Uterus (tissue), 4 donors: Measurements from ENCODE around the gene CACNB4. TPM values are rescaled to one million over a fixed set of nuclear protein-coding genes. Genes with fewer than 3 reads are reported as not detected.

ENCODE experiments used
- DNase-seq, 2 donors: peaks; one replicate each; pipeline ENCODE4 v3.0.0-alpha.2; 2019 to 2020
- H3K27ac ChIP-seq, 2 donors: fragments of 200-600 bp; sonication (generic); 1 replicate in 1 of 2; 2 replicates in 1 of 2; pipeline ENCODE4 v1.5.1; 2016 to 2018
- H3K27me3 ChIP-seq, 2 donors: fragments of 200-600 bp; sonication (generic); one replicate each; pipeline ENCODE4 v1.5.1; 2018 to 2019; ENCODE audit warnings: control low read depth in 1 of 2
- H3K36me3 ChIP-seq, 2 donors: fragments of 200-600 bp; sonication (generic); one replicate each; pipeline ENCODE4 v1.5.1; 2019; ENCODE audit warnings: control low read depth in 1 of 2
- H3K4me1 ChIP-seq, 2 donors: fragments of 200-600 bp; sonication (generic); one replicate each; pipeline ENCODE4 v1.5.1; 2018 to 2019; ENCODE audit warnings: control low read depth in 1 of 2
- H3K4me3 ChIP-seq, 2 donors: fragments of 200-600 bp; sonication (generic); 1 replicate in 1 of 2; 2 replicates in 1 of 2; pipeline ENCODE4 v1.5.1; 2018 to 2019; ENCODE audit warnings: mild to moderate bottlenecking in 1 of 2
- H3K9me3 ChIP-seq, 2 donors: fragments of 200-600 bp; sonication (generic); one replicate each; pipeline ENCODE4 v1.5.1; 2019; ENCODE audit warnings: control low read depth in 1 of 2
- POLR2A ChIP-seq, 2 donors: fragments of 450-650 bp; IDR thresholded peaks; one replicate each; pipeline ENCODE4 v1.6.1; 2016; ENCODE audit warnings: antibody characterized with exemption in 2 of 2, mild to moderate bottlenecking in 1 of 2, moderate library complexity in 1 of 2
- intact Hi-C: fragments of 100-400 bp; cut with DNase I; formaldehyde crosslinking; loops from one replicate; pipeline ENCODE4 v1.15.1; 2023; ENCODE audit warnings: low total_unique reads
- total RNA-seq, 4 donors: library from RNA; depleted of rRNA in 3 of 4; stranded (reverse); fragments of >200 nt in 3 of 4; gene quantifications; one replicate each; pipeline versions ENCODE4 v1.1.0 to v1.2.4, GENCODE V29; 2014 to 2023
- TF ChIP-seq, protein P1 (sequence below), 4 experiments: fragments of 200-600 bp in 2 of 4; fragments of 450-650 bp in 2 of 4; sonication (generic) in 2 of 4; IDR thresholded peaks; one replicate each; pipeline ENCODE4 v1.5.1; 2016 to 2019; ENCODE audit warnings: antibody characterized with exemption in 4 of 4, mild to moderate bottlenecking in 2 of 4, moderate library complexity in 1 of 4
- donor health status: DM: yes; HTN: yes; CAD: no.

The CACNB4 gene
- total RNA-seq, 4 donors from 2014 or later: 0.26 to 14.0 (median 1.6) TPM

DNA sequence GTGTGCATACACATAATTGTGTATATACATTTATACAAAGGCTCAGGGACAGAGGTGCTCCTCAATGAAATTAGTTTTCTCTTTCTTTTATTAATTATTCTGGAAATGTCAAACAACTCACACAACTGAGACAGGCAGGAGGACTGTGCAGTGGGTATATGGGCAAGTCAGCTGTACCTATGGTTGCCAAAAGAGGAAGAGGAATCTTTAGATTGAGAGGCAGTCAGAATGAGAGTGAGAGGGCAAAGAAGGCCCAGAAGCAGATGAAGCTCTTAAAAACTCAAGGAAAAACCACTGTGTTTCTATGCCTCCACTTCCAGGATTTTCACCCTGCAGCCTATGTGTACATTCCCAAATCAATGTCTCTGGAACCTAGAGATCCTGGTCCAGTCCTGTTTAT is 79.1 kb downstream of the CACNB4 start:
- H3K27ac ChIP-seq: no peak overlapping the region
- TF ChIP-seq, protein P1, sequence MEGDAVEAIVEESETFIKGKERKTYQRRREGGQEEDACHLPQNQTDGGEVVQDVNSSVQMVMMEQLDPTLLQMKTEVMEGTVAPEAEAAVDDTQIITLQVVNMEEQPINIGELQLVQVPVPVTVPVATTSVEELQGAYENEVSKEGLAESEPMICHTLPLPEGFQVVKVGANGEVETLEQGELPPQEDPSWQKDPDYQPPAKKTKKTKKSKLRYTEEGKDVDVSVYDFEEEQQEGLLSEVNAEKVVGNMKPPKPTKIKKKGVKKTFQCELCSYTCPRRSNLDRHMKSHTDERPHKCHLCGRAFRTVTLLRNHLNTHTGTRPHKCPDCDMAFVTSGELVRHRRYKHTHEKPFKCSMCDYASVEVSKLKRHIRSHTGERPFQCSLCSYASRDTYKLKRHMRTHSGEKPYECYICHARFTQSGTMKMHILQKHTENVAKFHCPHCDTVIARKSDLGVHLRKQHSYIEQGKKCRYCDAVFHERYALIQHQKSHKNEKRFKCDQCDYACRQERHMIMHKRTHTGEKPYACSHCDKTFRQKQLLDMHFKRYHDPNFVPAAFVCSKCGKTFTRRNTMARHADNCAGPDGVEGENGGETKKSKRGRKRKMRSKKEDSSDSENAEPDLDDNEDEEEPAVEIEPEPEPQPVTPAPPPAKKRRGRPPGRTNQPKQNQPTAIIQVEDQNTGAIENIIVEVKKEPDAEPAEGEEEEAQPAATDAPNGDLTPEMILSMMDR (IDR thresholded peaks at IDR 0.05): no peak
- intact Hi-C loops: no loop called here

GRCh38 chr2:152016181-152017120 is 82.4 kb downstream of the CACNB4 start:
- H3K36me3 ChIP-seq: no peaks in the 10 kb centered on the region
- DNase-seq: no peak
- no peak overlapping the region for H3K4me3 ChIP-seq
- no peaks in the 10 kb centered on the region for H3K4me1 ChIP-seq
- no peaks in the 10 kb centered on the region for H3K9me3 ChIP-seq
- no peaks in the 10 kb centered on the region for H3K27me3 ChIP-seq
- no peak overlapping the region for H3K27ac ChIP-seq
- no peak for TF ChIP-seq POLR2A (IDR thresholded peaks at IDR 0.05)
- TF ChIP-seq, protein P1 (IDR thresholded peaks at IDR 0.05): no peak
- intact Hi-C loops: no loop called here

More for the DNA sequence above, 79.1 kb downstream of the CACNB4 start:
- Histone ChIP-seq H3K27me3 (no peaks in the 10 kb centered on the region), H3K4me3 (no peak overlapping the region), H3K36me3 (no peaks in the 10 kb centered on the region), H3K4me1 (no peaks in the 10 kb centered on the region), H3K9me3 (no peaks in the 10 kb centered on the region)
- DNase-seq: no peak

DNA sequence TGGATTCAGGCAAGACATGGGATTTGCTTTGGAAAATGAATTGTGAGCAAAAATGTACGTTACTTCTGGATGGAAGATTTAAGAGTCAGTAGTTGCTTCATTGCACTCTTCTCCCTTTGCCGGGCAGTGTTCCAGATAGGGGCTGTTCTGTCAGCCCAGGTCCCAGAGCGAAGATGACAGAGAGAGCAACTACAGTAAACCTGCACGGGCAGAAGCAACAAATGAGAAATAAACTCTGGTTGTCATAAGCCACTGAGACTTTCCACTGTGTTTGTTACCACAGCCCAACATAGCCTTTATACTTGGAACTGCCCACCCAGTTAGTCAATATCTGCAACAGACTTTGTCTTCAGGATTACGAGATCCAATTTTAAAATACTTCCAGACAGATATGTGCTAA is 83.3 kb downstream of the CACNB4 start:
- Histone ChIP-seq H3K27ac (no peak overlapping the region), H3K4me1 (no peaks in the 10 kb centered on the region), H3K36me3 (no peaks in the 10 kb centered on the region), H3K4me3 (no peak overlapping the region), H3K9me3 (no peaks in the 10 kb centered on the region), H3K27me3 (no peaks in the 10 kb centered on the region)
- no peak for DNase-seq
- intact Hi-C loops: no loop called here
- TF ChIP-seq, protein P1 (IDR thresholded peaks at IDR 0.05): no peak
- TF ChIP-seq POLR2A (IDR thresholded peaks at IDR 0.05): no peak

GRCh38 chr2:152012697-152013096 is 86.1 kb downstream of the CACNB4 start:
- Histone ChIP-seq H3K4me1 (no peaks in the 10 kb centered on the region), H3K27ac (no peak overlapping the region), H3K36me3 (no peaks in the 10 kb centered on the region), H3K27me3 (no peaks in the 10 kb centered on the region), H3K4me3 (no peak overlapping the region), H3K9me3 (no peaks in the 10 kb centered on the region)
- intact Hi-C loops: no loop called here
- no peak for DNase-seq
- TF ChIP-seq POLR2A (IDR thresholded peaks at IDR 0.05): no peak
- TF ChIP-seq, protein P1 (IDR thresholded peaks at IDR 0.05): no peak

DNA sequence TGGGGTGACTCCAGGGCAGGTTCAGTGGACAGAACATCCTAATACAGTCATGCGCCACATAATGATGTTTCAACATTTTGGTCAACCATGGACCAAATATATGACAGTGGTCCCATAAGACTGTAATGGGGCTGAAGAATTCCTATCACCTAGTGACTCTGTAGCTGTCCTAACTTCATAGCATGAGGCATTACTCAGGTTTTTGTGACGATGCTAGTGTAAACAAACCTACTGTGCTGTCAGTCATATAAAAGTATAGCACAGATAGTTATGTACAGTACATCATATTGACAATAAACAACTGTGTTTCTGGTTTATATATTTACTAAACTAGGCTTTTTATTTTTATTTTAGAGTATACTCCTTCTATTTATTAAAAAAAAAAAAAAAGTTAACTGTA is 87.1 kb downstream of the CACNB4 start:
- TF ChIP-seq, protein P1 (IDR thresholded peaks at IDR 0.05): no peak
- TF ChIP-seq POLR2A (IDR thresholded peaks at IDR 0.05): no peak

More for the DNA sequence above, 87.1 kb downstream of the CACNB4 start:
- Histone ChIP-seq H3K9me3 (no peaks in the 10 kb centered on the region), H3K27me3 (no peaks in the 10 kb centered on the region), H3K4me3 (no peak overlapping the region), H3K4me1 (no peaks in the 10 kb centered on the region), H3K36me3 (no peaks in the 10 kb centered on the region), H3K27ac (no peak overlapping the region)
- intact Hi-C loops: no loop called here
- DNase-seq: no peak
